GM18861 (cell line): ENCODE results near the gene BPIFB4.
"Not testable (repeated sequence)": the region's sequence is repeated elsewhere in the genome, so short reads cannot be mapped to it uniquely, and the experiment has no call there.

Source experiments
- ATAC-seq: cut with Tn5 transposase; IDR thresholded peaks from one replicate; pipeline ENCODE4 v1.9.1; 2021; ENCODE audit not compliant: unreplicated experiment

BPIFB4 gene

DNA sequence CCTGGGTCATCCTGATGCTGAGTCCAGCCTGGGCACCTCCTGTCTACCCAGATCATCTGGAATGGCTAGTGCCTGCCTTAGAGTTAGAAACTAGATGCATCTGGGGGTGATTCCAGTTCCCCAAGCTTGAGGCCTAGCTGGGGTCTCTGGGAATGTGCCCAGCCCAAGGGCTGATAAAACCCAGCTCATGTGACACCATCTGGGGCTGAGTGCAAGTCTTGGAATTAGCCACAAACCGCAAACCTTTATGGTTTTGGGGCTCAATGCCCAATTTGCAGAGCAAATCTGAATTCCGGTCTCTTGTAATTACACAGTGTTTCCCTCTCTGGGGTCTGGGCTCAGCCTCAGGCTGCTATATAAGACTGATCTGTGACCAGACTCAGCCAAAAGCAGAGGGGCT is at the start of gene BPIFB4:
BPIFB4 (plus strand) TSS at position 385 of the 400 bp plus-strand sequence. CDS start 1,884 bp downstream, outside the sequence.
- no peak for ATAC-seq

DNA sequence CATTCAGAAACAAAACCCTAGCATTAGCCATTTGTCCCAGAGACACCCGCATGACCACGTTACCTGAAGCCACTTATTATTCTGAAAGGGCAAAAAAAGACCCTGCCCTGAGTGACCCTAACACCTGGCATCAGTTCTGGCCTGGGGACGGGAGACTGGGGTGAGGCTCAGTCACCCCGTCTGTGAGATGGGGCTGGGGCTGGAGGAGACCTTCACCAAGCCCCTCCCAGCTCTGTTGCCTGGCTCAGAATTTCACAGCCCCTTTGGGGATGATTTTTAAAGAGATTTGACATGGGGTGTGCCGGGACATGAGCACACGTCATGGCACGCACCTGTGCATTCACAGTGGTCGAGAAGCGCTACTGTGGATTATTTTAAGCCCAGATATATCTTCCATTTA is 49.4 kb upstream of the BPIFB4 start:
- no peak for ATAC-seq

DNA sequence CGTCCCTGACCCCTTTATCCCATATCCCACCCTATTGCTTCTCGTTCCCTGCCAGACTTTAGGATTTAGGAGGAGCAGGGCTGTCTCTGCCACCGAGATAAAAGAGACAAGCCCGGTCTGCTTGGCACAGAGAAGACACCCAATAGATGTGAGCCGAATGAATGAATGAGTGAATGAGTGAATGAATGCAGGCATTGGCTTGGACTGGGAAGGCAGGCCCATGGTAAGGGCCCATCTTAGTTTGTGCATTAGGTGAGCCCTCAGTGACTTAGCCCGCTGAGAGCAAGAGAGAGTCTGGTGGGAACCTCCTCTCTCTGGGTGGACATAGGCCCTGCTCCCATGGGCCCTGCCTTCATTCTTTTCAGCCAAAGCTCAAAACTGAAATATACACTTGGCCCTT is 48.9 kb upstream of the BPIFB4 start:
- ATAC-seq: no peak

DNA sequence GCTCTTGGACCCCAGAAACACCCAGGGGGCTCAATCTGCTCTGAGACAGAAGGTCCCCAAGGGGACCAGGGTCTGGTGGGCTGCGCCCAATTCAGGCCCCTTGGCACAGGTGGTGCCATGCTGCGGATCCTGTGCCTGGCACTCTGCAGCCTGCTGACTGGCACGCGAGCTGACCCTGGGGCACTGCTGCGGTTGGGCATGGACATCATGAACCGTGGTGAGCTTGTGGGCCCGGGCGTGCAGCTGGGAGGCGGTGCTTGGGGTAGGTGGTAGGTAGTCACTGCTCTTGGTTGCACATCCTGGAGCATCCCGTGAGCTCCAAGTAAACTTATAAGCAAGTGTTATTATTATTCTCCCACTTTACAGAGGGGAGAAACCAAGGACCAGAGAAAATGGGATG is 47.9 kb upstream of the BPIFB4 start, which contains the start of gene BPIFB6:
BPIFB6 (plus strand) TSS at position 118 of the 400 bp plus-strand sequence; CDS start at position 118, 0 bp downstream.
- ATAC-seq: no peak

DNA sequence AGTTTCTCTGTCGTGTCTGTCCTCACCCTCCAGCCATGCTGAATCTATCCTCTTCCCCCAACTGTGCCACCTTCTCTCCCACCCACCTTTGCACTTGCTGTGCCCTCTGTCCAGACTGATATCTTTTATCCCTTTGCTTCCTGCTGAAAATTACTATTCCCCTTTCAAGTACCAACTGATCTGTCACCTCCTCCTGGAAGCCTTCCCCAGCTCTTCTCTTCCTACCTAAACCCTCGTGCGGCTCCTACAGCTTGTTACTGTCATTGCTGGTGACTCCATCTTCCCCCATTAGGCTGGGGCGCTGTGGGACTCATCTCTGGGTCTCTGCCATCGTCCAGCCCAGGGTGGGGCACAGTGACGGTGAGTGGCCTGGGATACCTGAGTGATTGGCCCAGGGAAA is 46.9 kb upstream of the BPIFB4 start:
- no peak for ATAC-seq

DNA sequence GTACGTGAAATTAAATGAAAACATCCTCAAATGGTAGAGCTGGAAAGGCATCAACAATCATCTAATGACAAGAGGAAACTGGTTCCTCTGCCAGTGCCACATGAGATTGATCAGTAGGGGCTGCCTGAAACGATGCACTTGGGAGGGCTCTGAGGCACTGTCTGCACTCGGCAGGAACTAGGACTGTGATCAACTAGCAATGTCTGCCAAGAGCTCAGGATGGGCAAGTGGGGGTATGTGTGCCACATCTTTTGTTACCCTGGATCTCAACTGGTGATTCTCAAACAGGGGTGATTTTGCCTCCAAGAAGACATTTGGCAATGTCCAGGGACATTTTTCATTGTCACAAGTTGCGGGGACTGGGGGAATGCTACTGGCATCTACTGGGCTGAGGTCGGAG is 46.1 kb upstream of the BPIFB4 start:
- ATAC-seq: no peak

DNA sequence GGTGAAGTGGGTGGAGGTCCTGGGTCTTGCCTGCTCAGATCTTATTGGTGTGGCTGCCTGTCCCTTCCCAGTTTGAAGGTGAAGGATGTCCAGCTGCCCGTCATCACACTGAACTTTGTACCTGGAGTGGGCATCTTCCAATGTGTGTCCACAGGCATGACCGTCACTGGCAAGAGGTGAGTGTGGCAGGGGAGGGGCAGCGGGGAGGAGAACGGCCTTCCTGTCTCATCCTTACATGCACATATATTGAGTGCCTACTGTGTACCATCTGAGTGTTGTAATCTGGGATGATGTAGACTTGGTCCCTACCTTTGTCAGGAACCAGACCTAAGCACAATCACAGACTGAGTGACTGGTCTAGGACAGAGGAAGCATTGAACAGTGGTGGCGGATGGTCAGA is 45.3 kb upstream of the BPIFB4 start:
- ATAC-seq: no peak

DNA sequence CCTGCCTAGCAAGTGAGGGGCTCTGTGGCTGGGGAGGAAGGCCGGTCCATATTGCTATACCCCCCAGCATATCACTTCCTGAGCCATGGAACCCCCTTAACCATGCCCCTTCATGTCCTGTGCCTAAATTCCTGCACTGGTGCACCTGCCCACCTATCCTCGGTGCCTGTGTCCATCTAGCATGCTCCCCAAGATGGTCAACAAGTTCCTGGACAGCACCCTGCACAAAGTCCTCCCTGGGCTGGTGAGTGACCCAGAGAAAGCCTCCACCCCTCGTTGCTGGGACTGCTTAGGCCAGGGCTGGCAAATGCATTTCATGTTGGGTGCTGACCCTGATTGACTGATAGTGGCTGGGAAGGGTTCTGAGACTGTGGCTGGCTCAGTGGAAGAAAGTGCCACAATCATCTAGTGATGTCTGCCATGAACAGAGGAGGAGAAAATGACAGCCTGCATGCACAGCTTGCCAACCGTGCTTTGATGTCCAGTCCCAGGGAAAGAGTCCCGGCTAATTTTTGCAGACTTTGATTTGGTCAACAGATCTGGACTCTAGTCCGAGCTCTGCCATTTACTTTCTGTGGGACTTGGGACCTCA is 44.4 kb upstream of the BPIFB4 start:
- no peak for ATAC-seq

DNA sequence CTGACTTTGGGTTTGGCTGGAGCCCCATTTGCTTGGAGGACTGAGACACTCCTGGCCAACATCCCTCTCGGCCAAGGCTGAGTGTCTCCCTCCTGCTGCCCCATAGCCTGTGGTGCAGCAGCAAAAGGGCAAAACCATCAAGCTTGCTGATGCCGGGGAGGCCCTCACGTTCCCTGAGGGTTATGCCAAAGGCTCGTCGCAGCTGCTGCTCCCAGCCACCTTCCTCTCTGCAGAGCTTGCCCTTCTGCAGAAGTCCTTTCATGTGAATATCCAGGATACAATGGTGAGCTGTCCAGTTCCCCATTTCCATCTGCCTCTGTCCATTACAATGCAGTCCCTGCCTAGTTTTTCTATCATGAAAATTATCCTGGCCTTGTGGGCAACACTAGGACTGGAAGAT is 42.0 kb upstream of the BPIFB4 start:
- no peak for ATAC-seq

DNA sequence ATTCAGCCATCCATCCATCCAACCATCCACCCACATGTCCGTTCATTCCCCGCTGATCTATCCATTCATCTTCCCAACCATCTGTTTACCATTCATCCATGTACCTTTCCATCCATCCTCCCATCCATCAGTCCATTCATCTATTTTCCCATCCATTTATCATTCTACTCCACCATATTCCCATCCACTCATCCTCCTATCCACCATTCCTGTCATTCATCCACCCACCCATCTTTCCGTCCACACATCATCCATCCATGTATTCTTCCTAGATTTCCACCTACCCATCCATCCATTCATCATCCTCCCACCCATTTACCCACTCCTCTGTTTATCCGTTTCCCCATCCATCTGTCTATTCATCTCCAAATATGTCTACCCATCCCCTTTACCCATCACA is 41.2 kb upstream of the BPIFB4 start:
- ATAC-seq: no peak

DNA sequence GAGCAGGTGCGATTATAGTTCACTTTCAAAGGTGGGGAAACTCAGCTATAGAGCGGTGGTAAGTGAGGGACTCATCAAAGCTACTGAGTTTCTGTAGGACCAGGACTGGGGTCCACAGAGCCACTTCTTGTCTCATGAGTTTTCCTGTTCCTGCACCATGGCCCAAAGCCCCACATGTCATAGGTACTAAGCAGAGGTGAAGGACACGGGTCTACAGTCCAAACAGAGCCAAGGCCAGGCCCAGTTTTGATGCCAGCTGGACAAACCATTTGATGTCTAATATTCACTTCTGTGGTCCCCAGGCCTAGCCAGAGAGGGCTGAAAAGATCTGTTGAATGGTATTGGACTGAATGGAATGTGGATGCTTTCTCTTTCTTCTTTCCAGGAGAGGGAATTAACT is 37.0 kb upstream of the BPIFB4 start:
- no peak for ATAC-seq

DNA sequence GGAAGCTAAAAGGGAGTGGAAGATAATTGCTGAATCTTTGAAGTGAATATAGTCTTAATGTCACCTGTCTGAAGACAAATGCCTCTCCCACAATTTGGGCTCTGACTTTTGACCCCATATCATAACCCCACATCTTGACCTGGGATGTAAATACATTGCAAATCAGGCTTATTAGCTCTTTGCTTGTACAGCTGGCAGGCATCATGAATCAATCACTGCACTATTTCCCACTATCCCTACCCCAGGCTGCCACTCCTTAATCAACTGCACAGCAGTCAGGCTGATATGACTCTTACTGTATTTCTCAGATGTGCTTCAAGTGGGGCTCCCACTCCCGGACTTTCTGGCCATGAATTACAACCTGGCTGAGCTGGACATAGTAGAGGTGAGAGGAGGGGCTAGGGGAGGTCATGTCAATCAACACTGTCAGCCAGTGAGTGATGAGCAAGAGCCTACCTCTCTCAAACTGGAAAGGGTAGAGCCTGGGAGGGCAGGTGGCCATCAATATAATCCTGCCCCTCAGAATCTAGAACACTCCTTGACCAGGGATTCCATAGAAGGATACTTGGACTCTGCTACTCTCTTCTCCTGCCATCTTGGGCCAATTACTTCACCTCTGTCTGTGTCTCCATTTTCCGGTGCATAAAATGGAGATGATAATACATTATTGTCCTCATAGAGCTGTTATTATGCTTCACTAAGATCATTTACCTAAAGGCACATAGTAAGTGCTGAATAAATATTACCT is 36.3 kb upstream of the BPIFB4 start:
- ATAC-seq: no peak

DNA sequence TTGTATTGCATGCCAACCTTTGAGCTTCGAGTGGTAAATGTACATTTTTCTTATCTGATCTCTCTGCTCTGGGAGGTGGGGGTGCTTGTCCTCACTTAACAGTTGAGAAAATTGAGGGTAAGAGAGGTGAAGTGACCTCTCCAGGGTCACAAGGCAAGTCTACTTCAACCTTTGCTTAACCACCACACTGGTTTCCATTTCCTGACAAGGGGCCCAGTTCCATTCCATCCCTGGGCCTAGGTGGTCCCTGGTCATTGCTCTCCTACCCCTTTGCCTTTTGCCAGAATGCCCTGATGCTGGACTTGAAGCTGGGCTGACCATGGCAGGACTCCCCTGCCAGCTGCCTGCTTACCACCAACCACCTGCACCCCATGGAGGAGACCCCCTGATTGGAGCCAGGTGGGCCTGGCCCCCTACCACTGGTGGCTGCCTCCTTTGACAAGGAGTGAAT is 35.7 kb upstream of the BPIFB4 start:
- ATAC-seq: no peak

DNA sequence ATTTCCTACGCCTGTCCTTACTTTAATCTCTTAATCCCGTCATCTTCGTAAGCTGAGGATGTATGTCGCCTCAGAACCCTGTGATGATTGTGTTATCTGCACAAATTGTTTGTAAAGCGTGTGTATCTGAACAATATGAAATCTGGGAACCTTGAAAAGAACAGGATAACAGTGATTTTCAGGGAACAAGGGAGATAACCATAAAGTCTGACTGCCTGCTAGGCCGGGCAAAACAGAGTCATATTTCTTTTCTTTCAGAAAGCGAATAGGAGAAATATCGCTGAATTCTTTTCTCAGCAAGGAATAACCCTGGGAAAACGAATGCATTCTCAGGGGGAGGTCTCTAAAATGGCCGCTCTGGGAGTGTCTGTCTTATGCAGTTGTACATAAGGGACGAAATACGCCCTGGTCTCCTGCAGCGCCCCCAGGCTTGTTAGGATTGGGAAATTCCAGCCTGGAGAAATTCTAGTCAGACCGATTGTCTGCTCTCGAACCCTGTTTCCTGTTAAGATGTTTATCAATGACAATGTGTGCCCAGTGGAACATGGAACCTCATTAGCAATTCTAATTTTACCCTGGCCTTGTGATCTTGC is 34.2 kb upstream of the BPIFB4 start:
- not testable (repeated sequence) for ATAC-seq

DNA sequence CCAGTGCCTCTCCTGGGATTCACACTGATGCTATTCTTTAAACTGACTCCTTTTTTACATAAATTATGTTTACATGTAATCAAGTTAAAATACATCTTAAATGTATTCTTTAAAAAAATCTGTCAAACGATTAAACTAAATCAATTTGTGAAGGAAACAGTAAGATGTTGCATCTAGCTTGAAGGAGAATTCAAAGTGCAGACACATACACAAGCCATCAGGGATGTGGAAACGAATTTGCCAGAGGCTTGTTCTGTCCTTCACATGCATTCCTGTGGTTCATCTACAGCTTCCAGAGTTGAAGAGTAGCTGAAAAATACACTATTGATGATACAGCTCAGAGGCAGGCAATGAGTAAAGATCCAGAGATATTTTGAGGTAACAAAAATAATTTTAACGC is 33.0 kb upstream of the BPIFB4 start:
- no peak for ATAC-seq

DNA sequence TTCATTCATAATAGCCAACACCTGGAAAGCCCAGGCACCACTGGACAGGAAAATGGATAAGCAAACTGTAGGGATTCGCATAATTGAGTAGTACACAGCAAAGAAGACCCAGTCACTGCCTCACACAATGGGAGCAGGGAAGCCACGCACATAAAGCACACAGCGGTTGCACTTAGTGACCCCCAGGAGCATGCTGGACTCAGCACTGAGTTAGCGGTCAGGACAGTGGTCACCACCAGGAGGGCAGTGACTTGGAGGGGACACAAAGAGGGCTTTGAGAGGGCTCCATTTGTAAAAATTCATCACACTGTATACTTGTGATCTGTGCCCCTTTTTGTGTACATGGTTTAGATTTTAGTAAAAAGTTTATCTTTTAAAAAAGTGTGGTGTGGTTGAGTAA is 28.1 kb upstream of the BPIFB4 start:
- ATAC-seq: no peak

DNA sequence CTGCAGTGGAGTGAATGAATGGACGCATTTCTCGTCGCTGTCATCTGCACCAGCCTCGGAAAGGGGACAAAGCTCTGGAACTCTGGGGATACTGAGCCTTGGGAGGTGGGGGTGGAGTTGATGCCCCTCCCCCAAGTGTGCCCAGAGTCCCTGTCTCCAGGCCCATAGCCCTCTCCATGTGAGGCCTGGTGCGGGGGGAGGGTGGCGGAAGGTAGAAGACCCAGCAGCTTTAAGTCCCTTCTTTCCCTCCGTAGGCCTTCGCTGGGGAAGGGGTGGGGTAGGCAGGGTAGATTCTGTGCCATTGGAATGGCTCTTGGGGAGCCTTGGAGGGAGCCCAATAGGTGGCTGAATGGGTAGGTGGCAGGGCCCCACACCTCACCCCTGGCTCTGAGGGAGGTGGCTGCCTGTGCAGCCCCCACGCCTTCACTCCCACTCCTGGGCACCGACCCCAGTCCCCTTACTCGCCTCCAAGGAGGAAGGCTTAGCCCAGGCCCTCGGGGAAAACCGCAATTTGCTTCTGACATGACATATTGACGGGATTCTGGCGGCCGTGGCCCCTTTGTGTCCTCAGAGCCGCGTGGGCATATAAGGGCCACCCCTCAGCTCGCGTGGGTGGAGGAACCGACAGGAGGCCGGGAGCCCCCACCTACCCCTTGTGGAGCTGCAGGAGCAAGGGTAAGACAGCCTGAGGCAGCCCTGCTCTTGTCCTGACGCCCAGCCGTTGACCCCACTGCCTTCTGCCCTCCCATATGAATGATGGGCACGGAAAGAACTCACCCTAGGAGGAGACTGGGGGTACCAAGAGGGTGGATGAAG is 25.9 kb upstream of the BPIFB4 start, which contains the start of gene BPIFB3:
BPIFB3 (plus strand) TSS at position 613 of the 816 bp plus-strand sequence. CDS start 1,533 bp downstream, outside the sequence.
- ATAC-seq: no peak

DNA sequence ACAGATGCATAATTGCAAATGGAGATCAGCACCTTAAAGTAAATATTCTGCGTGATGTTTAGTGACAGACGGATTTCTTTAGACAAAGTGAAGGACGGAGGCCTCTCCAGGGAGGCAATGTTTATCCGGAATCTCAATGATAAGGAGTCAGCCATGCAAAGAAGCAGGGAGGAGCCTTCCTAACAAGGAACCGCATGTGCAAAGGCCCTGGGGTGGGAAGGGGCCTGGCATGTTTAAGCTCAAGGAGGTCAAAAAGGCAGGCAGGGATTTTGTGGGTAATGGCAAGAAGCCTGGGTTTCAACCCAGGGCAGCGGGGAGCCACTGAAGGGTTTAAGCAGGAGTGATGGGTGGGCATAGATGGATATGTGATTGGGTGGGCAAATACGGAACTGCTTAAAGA is 25.1 kb upstream of the BPIFB4 start:
- ATAC-seq: no peak

DNA sequence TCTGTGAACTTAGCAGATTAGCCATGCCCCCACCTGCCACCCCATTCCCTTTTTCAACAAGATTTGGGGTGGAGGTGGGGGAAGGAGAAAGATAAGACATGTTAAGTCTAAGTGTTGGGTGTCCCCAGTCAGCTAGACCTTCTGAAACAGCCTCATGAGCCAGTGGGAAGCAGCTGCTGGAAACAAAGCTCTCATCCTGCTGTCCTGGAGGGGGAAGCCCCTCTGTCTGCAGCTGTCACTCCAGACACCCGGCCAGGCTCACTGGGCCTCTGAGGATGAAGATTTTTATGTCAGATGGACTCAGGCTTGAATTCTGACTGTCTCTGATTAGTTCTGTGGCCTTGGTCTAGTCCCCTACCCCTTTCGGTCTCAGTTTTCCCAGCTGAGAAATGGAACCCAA is 24.7 kb upstream of the BPIFB4 start:
- no peak for ATAC-seq

DNA sequence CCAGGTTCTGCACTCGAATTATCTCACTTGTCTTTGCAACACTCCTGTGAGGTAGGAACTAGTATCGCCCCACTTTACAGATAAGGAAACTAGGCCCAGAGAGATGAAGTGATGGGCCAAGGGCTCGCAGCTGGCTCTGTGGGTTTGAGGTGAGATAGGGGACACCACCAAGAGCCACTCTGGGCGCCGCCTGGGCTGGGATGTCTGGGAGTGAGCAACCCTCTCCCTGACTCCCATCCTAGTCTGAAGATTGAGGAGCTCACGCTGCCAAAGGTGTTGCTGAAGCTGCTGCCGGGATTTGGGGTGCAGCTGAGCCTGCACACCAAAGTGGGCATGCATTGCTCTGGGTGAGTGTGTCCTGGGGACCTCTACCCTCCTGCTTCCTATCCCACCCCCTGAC is 20.3 kb upstream of the BPIFB4 start:
- no peak for ATAC-seq

DNA sequence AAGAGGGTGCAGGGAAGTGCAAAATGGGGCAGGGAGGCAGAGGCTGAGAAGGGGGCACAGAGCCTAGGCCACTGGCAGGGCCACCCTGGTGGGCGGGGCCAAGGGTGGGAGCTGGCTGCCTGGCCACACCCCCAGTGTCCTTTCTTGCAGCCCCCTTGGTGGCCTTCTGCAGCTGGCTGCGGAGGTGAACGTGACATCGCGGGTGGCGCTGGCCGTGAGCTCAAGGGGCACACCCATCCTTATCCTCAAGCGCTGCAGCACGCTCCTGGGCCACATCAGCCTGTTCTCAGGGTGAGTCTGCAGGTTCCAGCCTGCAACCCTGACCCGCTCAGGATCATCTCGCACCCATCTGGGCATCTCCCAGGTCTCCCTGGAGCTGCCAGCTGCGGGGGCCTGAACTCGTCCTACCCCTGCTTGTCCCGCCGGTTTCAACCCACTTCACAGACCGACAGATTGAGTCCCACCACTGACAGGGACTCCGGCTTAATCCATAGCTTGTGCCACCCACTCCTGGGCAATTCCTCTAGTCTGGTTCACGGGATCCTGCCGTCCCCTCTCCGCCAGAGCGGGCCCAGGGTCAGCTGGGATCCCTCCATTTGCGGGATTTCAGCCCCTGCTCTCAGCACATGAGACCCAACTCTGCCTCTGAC is 19.6 kb upstream of the BPIFB4 start:
- no peak for ATAC-seq
